Esophagus squamous epithelium (tissue), 5 donors: ENCODE measurements around the gene PDE10A. TPM values are rescaled to one million over a fixed set of nuclear protein-coding genes. Genes with fewer than 3 reads are reported as not detected.

Source experiments
- DNase-seq: peaks from one replicate; lab custom pipeline; 2025; lab: John Stamatoyannopoulos, UW
- H3K27ac ChIP-seq, 4 donors: fragments of 200-600 bp; sonication (generic); one replicate each; pipeline ENCODE4 v1.5.1; 2016 to 2019; ENCODE audit warnings: mild to moderate bottlenecking in 1 of 4
- H3K27me3 ChIP-seq, 4 donors: fragments of 200-600 bp; sonication (generic); 1 replicate in 3 of 4; 2 replicates in 1 of 4; pipeline versions ENCODE4 v1.5.1 to v1.6.0; 2017 to 2021; ENCODE audit warnings: antibody characterized with exemption in 1 of 4
- H3K36me3 ChIP-seq, 3 donors: fragments of 200-600 bp; sonication (generic); one replicate each; pipeline ENCODE4 v1.5.1; 2016 to 2019
- H3K4me1 ChIP-seq, 3 donors: fragments of 200-600 bp; sonication (generic); one replicate each; pipeline ENCODE4 v1.5.1; 2017 to 2019
- H3K4me3 ChIP-seq, 4 donors: fragments of 200-600 bp; sonication (generic); 1 replicate in 3 of 4; 2 replicates in 1 of 4; pipeline ENCODE4 v1.5.1; 2016 to 2019; ENCODE audit warnings: mild to moderate bottlenecking in 2 of 4, moderate library complexity in 1 of 4
- H3K9me3 ChIP-seq, 3 donors: fragments of 200-600 bp; sonication (generic); one replicate each; pipeline ENCODE4 v1.5.1; 2016 to 2019
- POLR2A ChIP-seq, 4 donors: fragments of 450-650 bp; IDR thresholded peaks; one replicate each; pipeline ENCODE4 v1.6.1; 2017; ENCODE audit warnings: antibody characterized with exemption in 4 of 4, mild to moderate bottlenecking in 4 of 4, moderate library complexity in 3 of 4
- whole genome bisulfite sequencing, 2 donors: methylation state at CpG; one replicate each; pipeline ENCODE4 v1.1.5; 2018; 5-methylcytosine and 5-hydroxymethylcytosine counted together
- intact Hi-C: fragments of 100-400 bp; cut with DNase I; formaldehyde crosslinking; loops from one replicate; pipeline ENCODE4 v1.15.0; 2022
- small RNA-seq, 4 donors: library from RNA; depleted of rRNA; stranded (forward); fragments of <200 nt; gene quantifications; one replicate each; pipeline ENCODE3, GENCODE V24; 2016
- total RNA-seq, 4 donors: library from RNA; depleted of rRNA; stranded (reverse); fragments of >200 nt; gene quantifications; one replicate each; pipeline ENCODE4 v1.1.0, GENCODE V29; 2016
- TF ChIP-seq, protein P1 (sequence below), 6 experiments: fragments of 450-650 bp in 4 of 6; fragments of 200-600 bp in 2 of 6; sonication (generic) in 2 of 6; IDR thresholded peaks; one replicate each; pipeline ENCODE4 v1.5.1; 2016 to 2019; ENCODE audit warnings: antibody characterized with exemption in 6 of 6, mild to moderate bottlenecking in 4 of 6, moderate library complexity in 4 of 6
- donor health status: DM: yes; HTN: yes; CAD: no.

Gene PDE10A
- total RNA-seq, 4 donors from 2014 or later, result 0.27 to 3.1 (median 1.4) TPM

- intact Hi-C loops, result no loop called here
- Histone ChIP-seq H3K27ac (no peak overlapping the region), H3K4me3 (no peak overlapping the region), H3K36me3 (no peaks in the 10 kb centered on the region), H3K27me3 (no peaks in the 10 kb centered on the region), H3K9me3 (no peaks in the 10 kb centered on the region), H3K4me1 (no peaks in the 10 kb centered on the region)
- no peak for DNase-seq
- WGBS, 2 donors, result 75 to 77% methylated on average over 13 of the region's 13 CpGs
- TF ChIP-seq, protein P1, sequence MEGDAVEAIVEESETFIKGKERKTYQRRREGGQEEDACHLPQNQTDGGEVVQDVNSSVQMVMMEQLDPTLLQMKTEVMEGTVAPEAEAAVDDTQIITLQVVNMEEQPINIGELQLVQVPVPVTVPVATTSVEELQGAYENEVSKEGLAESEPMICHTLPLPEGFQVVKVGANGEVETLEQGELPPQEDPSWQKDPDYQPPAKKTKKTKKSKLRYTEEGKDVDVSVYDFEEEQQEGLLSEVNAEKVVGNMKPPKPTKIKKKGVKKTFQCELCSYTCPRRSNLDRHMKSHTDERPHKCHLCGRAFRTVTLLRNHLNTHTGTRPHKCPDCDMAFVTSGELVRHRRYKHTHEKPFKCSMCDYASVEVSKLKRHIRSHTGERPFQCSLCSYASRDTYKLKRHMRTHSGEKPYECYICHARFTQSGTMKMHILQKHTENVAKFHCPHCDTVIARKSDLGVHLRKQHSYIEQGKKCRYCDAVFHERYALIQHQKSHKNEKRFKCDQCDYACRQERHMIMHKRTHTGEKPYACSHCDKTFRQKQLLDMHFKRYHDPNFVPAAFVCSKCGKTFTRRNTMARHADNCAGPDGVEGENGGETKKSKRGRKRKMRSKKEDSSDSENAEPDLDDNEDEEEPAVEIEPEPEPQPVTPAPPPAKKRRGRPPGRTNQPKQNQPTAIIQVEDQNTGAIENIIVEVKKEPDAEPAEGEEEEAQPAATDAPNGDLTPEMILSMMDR (IDR thresholded peaks at IDR 0.05), result no peak
- no peak for TF ChIP-seq POLR2A (IDR thresholded peaks at IDR 0.05)
These were observed 362.6 kb downstream of the PDE10A start for GRCh38 chr6:165300422-165300936.

- Histone ChIP-seq H3K4me1 (no peaks in the 10 kb centered on the region), H3K27me3 (no peaks in the 10 kb centered on the region), H3K36me3 (no peaks in the 10 kb centered on the region), H3K27ac (no peak overlapping the region), H3K9me3 (no peaks in the 10 kb centered on the region), H3K4me3 (no peak overlapping the region)
- WGBS, 2 donors, result 75 to 79% methylated on average over 5 of the region's 5 CpGs
- DNase-seq, result no peak
- TF ChIP-seq, protein P1 (IDR thresholded peaks at IDR 0.05), result no peak
- no peak for TF ChIP-seq POLR2A (IDR thresholded peaks at IDR 0.05)
- intact Hi-C loops, result no loop called here
These were observed 364.2 kb downstream of the PDE10A start for GRCh38 chr6:165298875-165299274.

DNA sequence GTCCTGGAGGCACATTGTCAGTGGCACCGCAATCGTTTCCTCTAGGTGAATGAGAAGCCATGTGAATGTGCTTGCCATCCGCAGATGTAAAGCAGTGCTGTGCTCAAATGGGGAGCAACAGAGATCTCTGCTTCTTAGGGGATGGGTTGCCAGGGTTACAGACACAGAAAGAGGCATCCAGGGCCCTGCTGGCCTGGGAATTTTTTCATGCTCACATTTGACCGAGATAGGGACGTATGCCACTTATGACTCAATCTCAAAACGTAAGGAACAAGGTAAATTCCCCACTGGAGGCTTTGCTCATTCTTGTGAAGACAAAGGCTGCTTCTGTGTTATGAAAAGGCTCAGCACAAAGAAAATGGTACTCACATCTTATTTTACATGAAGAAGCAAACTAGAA, 364.6 kb downstream of the PDE10A start:
- no peaks in the 10 kb centered on the region for H3K4me1 ChIP-seq
- no peak overlapping the region for H3K27ac ChIP-seq
- no peak for TF ChIP-seq POLR2A (IDR thresholded peaks at IDR 0.05)
- TF ChIP-seq, protein P1 (IDR thresholded peaks at IDR 0.05), result no peak
- H3K27me3 ChIP-seq, result no peaks in the 10 kb centered on the region
- no peak for DNase-seq
- WGBS, 2 donors, result 61 to 68% methylated on average over 6 of the region's 6 CpGs
- H3K4me3 ChIP-seq, result no peak overlapping the region
- no peaks in the 10 kb centered on the region for H3K9me3 ChIP-seq
- intact Hi-C loops, result no loop called here
- no peaks in the 10 kb centered on the region for H3K36me3 ChIP-seq

- 64 to 74% methylated on average over 6 of the region's 6 CpGs for WGBS, 2 donors
These were observed 370.4 kb downstream of the PDE10A start for GRCh38 chr6:165292657-165293056.

More at GRCh38 chr6:165292657-165293056, 370.4 kb downstream of the PDE10A start:
- Histone ChIP-seq H3K36me3 (no peaks in the 10 kb centered on the region), H3K27ac (no peak overlapping the region), H3K4me3 (no peak overlapping the region), H3K4me1 (no peaks in the 10 kb centered on the region), H3K27me3 (no peaks in the 10 kb centered on the region), H3K9me3 (no peaks in the 10 kb centered on the region)
- TF ChIP-seq POLR2A (IDR thresholded peaks at IDR 0.05), result no peak
- TF ChIP-seq, protein P1 (IDR thresholded peaks at IDR 0.05), result no peak
- intact Hi-C loops, result no loop called here
- no peak for DNase-seq

Small RNAs within 50 kb of the gene (small RNA-seq; reads per million reads assigned to genes)
- gene RNA5SP226, result 0.28 to 6.7 (median 4.5) reads per million in 4 donors
